Activated naive CD8-positive, alpha-beta T cell treated with anti-CD3 and anti-CD28 coated beads, Interleukin-2, amount 50 U/mL, for 16 hours (primary cell): Measurements from ENCODE around the gene CTSD.
A peak's percentile ranks its signal among the peaks of the same experiment; 100 is the strongest.
"Not testable (repeated sequence)": the region's sequence is repeated elsewhere in the genome, so short reads cannot be mapped to it uniquely, and the experiment has no call there.

Experiments
- DNase-seq: peaks from one replicate; pipeline ENCODE4 v3.0.0-alpha.2; 2020; ENCODE audit warnings: low read depth, low spot score

Gene CTSD

GRCh38 chr11:1763796-1764661 is at the start of gene CTSD:
Gene CTSD, minus strand, starts transcription at chr11:1763927. Its CDS starts 68 bp downstream, at chr11:1763859.
- peak; percentile 64 for DNase-seq

GRCh38 chr11:1813356-1813755 is 49.6 kb upstream of the CTSD start:
- DNase-seq: not testable (repeated sequence)

- DNase-seq: no peak
Observed at GRCh38 chr11:1812801-1813200, 49.1 kb upstream of the CTSD start.

GRCh38 chr11:1812274-1812673 is 48.5 kb upstream of the CTSD start:
- DNase-seq: no peak

- no peak for DNase-seq
Observed at GRCh38 chr11:1810761-1811160, 47.0 kb upstream of the CTSD start.

GRCh38 chr11:1807264-1807995 is 43.7 kb upstream of the CTSD start:
- no peak for DNase-seq

- DNase-seq: no peak
Observed at GRCh38 chr11:1805525-1805924, 41.8 kb upstream of the CTSD start.

GRCh38 chr11:1803835-1804519 is 40.2 kb upstream of the CTSD start:
- not testable (repeated sequence) for DNase-seq

GRCh38 chr11:1803246-1803645 is 39.5 kb upstream of the CTSD start:
- no peak for DNase-seq

GRCh38 chr11:1797391-1798125 is 33.8 kb upstream of the CTSD start:
- no peak for DNase-seq

- DNase-seq: no peak
Observed at GRCh38 chr11:1796413-1797011, 32.8 kb upstream of the CTSD start.

- DNase-seq: no peak
Observed at GRCh38 chr11:1793081-1793480, 29.4 kb upstream of the CTSD start.

- no peak for DNase-seq
Observed at GRCh38 chr11:1792461-1792860, 28.7 kb upstream of the CTSD start.

- DNase-seq: no peak
Observed at GRCh38 chr11:1791912-1792311, 28.2 kb upstream of the CTSD start.

- no peak for DNase-seq
Observed at GRCh38 chr11:1786466-1786865, 22.7 kb upstream of the CTSD start.

- no peak for DNase-seq
Observed at GRCh38 chr11:1785749-1786413, 22.2 kb upstream of the CTSD start.

- no peak for DNase-seq
Observed at GRCh38 chr11:1784761-1785650, 21.3 kb upstream of the CTSD start.

GRCh38 chr11:1783725-1784529 is 20.2 kb upstream of the CTSD start:
- no peak for DNase-seq
